Measurements from ENCODE around the gene MORN1.
"Not testable (repeated sequence)": the region's sequence is repeated elsewhere in the genome, so short reads cannot be mapped to it uniquely, and the experiment has no call there.

Gene MORN1

DNA sequence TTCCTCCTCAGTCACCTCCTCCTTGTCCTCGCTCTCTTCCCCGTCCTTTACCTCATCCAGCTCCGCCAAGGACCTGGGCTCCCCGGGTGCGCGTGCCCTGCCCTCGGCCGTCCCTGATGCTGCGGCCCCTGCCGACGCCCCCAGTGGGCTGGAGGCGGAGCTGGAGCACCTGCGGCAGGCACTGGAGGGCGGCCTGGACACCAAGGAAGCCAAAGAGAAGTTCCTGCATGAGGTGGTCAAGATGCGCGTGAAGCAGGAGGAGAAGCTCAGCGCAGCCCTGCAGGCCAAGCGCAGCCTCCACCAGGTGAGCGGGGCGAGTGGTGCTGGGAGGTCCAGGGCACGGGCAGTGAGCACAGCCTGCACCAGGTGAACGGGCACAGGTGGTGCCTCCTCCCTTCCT lies 87.1 kb downstream of the MORN1 start:
- DNase-seq (ENCODE audit: low spot score): no peak

- no peak for DNase-seq (ENCODE audit: low spot score)
These were observed 87.6 kb downstream of the MORN1 start for GRCh38 chr1:2303781-2304180.

GRCh38 chr1:2303016-2303775 lies 88.2 kb downstream of the MORN1 start:
- DNase-seq (ENCODE audit: low spot score): no peak

- DNase-seq (ENCODE audit: low spot score): no peak
These were observed 88.9 kb downstream of the MORN1 start for GRCh38 chr1:2302292-2302925.

- DNase-seq (ENCODE audit: low spot score): no peak
These were observed 89.6 kb downstream of the MORN1 start for GRCh38 chr1:2301607-2302291.

DNA sequence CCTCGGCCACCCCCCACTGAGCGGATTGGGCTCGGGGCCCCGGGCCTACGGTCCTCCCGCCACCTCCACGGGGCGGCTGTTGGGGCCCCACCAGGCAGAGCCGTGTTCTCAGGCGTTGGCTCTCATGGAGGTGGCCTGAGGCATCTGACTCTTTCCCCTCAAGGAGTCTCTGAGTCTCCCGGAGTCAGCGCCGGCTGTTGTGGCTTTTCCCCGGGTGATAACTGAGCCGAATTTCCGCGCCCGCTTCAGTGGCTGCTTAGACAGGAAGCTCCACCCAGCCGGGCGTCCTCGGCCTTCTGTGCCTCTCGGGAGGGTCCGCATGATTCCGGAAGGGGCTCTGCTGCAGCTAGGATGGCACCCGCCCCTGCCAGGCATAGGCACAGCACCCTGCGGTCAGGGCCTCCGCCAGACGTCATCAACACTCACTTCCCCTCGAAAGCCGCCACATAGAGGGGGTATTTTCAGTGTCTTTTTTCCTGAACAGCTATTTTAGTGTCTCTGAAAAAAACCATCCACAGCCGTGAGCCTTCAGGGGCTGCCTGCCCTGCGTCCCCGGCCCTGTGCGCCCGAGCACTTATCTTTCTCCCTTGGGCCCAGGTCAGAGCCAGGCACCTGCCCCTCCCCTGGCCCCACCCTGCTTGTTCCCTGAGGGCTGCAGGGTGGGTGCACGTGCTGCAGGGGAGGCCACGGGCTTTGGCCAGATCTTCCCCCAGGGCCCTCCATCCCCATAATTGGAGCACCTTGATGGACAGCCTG lies 90.3 kb downstream of the MORN1 start:
- no peak for DNase-seq (ENCODE audit: low spot score)

- no peak for DNase-seq (ENCODE audit: low spot score)
These were observed 91.2 kb downstream of the MORN1 start for GRCh38 chr1:2300004-2300771.

- no peak for DNase-seq (ENCODE audit: low spot score)
These were observed 92.2 kb downstream of the MORN1 start for GRCh38 chr1:2299131-2299627.

DNA sequence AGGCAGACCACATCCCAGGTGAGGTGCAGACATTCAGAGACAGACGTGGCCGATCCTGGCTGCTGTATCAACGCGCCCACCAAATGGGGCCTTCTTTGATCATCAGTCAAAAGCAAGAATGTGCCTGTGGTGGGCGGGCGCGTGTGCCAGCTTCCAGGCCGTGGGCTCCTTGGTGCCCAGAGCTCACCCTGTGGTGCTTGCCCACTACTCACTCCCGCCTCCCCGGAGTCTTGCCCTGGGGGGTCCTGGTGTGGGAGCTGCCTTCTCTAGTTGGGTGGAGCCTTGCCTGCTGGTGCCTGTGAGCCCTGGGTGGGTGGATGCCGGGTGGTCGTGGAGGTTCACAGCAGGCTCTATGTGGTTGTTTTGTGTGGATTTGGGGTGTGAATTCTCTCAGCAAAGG lies 92.7 kb downstream of the MORN1 start:
- no peak for DNase-seq (ENCODE audit: low spot score)

- no peak for DNase-seq (ENCODE audit: low spot score)
These were observed 93.9 kb downstream of the MORN1 start for GRCh38 chr1:2297246-2298011.

DNA sequence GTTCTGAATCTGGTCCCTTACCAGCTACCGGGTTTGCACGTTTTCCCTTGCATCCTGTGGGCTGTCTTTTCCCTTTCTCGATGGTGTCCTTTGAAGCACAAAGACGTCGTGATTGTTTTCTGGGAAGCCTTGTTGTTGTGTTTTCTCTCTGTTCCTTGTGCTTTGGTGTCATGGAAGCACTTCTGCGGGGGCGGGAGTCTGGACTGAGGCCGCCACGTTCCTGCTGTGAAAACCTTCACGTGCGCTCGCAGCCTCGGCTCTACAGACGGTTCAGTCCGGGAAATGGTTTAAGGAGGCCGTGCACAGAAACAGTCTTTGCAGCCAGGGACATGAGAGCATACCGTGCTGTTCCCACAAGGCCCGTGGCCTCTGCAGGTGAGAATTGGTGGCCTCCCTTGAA lies 94.7 kb downstream of the MORN1 start:
- no peak for DNase-seq (ENCODE audit: low spot score)

DNA sequence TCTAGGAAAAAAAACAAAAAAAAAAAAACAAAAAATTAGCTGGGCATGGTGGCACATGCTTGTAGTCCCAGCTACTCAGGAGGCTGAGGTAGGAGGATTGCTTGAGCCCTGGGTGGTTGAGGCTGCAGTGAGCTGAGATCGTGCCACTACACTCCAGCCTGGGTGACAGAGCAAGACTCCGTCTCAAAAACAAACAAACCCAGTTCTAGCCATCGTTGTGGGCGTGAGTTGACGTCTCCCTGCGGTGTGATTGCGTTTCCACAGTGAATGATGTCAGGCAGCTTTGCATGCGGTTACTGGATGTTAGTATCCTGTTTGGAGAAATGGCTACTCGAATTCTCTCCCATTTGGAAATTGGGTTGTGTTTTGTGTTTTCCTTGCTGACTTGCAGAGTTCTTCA lies 95.1 kb downstream of the MORN1 start:
- DNase-seq (ENCODE audit: low spot score): not testable (repeated sequence)

DNA sequence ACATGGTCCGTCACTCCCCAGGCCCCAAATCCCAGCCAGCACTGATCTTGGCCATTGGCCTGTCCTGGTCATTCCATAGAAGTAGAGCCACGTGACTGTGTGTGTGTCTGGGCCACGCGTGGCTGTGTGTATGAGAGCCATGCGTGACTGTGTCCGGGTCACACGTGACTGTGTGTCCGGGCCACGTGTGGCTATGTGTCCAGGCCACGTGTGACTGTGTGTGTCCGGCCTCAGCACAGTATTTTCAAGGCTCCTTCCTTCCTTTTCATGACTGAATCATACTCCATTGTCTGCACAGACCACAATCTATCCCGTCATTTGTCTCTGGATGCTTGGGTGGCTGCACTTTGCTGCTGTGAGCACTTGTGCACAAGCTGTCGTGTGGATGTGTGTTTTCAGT lies 95.8 kb downstream of the MORN1 start:
- no peak for DNase-seq (ENCODE audit: low spot score)

DNA sequence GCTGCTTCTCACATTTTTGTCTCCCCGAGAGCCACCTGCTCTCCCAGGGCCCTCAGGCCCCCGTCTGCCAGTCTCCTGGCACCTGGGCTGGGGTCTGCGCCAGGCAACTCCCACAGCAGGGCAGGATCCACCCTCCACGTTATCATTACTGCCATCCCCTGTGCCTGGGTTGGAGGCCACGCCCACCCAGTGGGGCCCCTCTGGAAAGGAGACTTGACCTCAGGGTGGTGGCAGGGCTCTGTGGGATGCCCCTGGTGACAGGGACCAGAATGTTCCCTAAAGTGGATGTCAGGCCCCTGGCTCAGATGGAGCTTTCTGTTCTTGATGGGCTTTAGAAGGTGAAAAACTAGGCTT lies 96.7 kb downstream of the MORN1 start:
- DNase-seq (ENCODE audit: low spot score): no peak

DNA sequence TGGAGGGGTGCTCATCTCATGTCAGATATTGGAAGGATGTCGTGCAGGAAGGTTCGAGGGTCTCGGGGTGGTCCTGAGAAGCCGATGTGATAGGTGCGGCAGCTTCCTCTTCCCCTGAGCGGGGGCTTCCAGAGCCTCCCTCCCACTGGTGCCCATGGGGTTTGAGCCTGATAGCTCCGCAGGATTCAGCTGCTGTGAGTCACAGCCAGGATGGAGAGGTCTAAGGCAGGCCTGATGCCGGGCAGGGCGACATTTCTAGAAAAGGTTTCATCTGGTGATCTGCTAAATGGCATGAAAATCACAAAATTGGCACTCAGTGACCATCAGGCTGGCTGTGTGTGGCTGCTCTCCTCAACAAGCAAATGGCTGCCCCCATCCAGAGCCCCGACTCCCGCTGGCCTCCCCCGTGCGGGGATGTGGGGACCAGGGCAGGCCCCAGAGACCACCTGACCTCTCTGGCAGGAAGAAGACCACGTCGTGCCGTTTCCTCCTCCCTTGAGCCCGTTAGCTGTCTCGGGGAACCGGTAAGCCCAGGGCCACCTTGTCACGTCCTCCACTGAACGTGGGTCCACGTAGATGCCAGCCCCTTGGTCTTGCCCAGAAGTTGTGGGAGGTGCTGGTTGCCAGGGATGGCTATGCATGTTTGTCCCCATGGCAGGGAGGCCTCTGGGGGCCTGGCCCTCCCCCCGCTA lies 97.2 kb downstream of the MORN1 start:
- DNase-seq (ENCODE audit: low spot score): no peak

DNA sequence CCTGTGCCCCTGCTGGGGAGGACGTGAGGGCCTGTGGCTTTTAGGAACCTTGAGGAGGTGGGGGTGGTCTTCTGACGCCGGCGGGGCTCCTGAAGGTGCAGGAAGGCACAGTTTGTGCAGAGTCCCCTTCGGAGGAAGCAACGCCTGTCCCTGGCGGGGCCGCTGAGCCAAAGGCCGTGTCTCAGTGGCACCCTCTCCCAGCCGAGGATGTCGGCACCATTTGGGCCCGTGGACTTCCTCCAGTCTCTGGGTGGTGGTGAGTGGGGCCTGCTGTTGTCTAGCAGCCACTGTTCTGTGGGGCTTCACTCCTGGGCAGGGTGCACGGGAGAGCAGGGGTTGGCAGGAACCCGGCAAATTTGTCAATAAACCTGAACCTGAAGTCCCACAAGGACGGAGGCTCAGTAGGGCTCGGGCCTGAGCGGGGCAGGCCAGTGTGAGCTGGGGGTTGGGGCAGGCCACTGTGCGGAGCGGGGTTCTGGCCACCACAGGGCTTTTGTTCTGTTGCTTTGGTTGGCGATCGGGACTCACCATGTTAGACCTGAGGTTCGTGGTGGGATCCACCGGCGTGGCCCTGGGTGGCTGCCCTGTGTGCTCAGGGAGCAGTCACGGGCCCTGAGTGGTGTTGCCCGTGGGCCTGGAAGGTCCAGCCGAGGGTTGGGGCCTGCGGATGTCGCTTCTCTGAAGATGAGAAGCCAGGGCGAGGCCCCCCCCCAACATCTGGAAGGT lies 98.5 kb downstream of the MORN1 start:
- DNase-seq (ENCODE audit: low spot score): no peak

DNA sequence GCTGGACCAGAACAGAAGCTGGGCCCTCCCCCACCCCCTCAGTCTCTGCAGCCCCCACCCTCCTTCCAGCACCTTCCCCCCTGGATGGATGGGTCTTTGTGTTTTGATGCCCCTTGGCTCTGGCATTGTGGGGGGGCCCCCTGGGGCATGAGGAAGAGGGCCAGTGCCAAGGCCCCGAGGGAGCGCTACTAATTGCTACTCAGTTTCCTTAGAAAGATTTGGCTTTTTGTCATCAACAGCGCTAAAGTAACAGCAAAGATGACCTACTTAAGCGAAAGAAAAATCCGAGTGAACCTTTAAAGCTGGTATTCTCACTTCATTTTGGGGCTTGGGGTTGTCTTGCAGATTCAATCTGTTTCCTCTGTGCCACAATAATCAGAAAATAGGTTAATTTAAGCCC lies 99.8 kb downstream of the MORN1 start:
- no peak for DNase-seq (ENCODE audit: low spot score)

DNA sequence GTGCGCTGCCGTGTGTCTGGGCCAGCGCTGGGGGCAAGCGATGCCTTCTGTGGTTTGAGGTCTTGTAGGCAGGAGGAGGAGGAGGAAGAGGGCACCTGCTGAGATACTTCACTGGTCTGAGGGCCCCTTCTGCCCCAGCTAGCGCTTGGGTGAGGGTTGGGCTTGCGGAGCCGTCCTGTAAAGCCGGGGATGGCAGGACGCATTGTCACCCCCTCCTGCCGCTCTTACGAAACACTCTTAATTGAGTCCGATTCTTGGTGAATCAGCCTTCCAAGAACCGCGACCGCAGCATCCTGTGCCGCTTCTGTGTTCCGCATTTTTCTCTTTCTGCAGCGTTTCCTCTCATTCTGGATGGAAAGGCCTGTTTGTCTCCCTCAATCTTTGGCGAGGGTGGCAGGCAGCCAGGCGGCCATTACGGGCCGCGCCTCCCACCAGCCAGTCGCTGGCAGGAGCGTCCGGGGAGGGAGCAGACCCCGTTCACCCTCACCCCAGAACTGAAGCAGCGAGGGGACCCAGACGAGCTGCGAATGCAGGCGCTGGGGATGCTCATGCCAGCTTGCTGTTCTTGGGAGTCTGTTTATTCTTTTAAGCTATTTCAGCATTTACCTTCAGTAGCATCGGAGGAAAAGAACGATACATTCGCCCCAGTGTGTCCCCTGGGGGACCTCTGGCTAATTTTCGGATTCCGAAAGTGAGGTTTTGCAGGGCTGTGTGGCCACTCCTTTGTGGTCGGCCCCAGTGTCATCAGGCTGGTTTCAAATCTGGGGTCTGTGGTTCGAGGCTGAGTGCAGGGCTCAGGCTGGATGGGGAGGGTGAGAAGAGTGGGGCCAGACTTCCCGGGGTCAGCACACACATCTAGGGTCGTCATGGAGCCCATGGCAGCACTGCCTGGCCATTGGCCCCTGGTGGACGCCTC lies 100.5 kb downstream of the MORN1 start:
- DNase-seq (ENCODE audit: low spot score): no peak

DNA sequence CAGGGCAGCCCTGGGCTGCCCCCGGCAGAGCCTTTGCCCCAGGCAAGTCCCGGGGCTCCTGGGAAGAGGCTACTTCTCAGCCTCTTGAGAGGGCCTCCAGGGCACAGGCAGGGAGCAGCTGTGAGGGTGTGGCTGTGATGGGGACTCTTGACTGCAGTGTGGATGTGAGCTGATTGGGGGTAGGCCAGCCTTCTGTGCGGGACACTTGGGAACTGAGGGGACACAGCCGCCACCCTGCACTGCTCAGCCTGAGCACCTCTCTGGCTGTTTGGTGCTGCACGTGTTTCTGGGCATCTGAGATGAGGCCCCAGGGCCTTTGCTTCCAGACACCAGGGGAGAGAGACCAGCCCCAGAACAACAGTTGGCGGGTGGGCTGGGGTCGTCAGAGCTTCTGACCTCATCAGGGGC lies 101.2 kb downstream of the MORN1 start:
- no peak for DNase-seq (ENCODE audit: low spot score)

All from kidney tubule cell (primary cell).